Gastrocnemius medialis (tissue), 4 donors: Measurements from ENCODE around the gene ZNF418. TPM values are rescaled to one million over a fixed set of nuclear protein-coding genes. Genes with fewer than 3 reads are reported as not detected.
"Not testable (repeated sequence)": the region's sequence is repeated elsewhere in the genome, so short reads cannot be mapped to it uniquely, and the experiment has no call there.

Experiments
- ATAC-seq, 2 donors: fragments of 150-250 bp; one replicate each; pipeline ENCODE4 v1.9.1; 2016
- DNase-seq, 2 donors: peaks; one replicate each; pipeline ENCODE4 v3.0.0-alpha.2; 2019
- H3K27ac ChIP-seq, 4 donors: fragments of 200-600 bp; sonication (generic); 1 replicate in 1 of 4; 2 replicates in 3 of 4; pipeline ENCODE4 v1.5.1; 2016 to 2018; ENCODE audit warnings: mild to moderate bottlenecking in 2 of 4, moderate library complexity in 1 of 4
- H3K27me3 ChIP-seq, 3 donors: fragments of 200-600 bp; sonication (generic) in 2 of 3; 1 replicate in 1 of 3; 2 replicates in 2 of 3; pipeline versions ENCODE4 v1.5.1 to v1.6.0; 2016 to 2019; ENCODE audit warnings: mild to moderate bottlenecking in 1 of 3, moderate library complexity in 1 of 3
- H3K36me3 ChIP-seq, 2 donors: fragments of 200-600 bp; sonication (generic) in 1 of 2; one replicate each; pipeline ENCODE4 v1.5.1; 2017 to 2018
- H3K4me1 ChIP-seq, 2 donors: fragments of 200-600 bp; sonication (generic) in 1 of 2; one replicate each; pipeline ENCODE4 v1.5.1; 2016 to 2017; ENCODE audit warnings: mild to moderate bottlenecking in 2 of 2
- H3K4me3 ChIP-seq, 4 donors: fragments of 200-600 bp; sonication (generic) in 3 of 4; 1 replicate in 1 of 4; 2 replicates in 3 of 4; pipeline ENCODE4 v1.5.1; 2016 to 2019; ENCODE audit warnings: mild to moderate bottlenecking in 2 of 4
- H3K9me3 ChIP-seq, 3 donors: fragments of 200-600 bp; sonication (generic) in 2 of 3; 1 replicate in 1 of 3; 2 replicates in 2 of 3; pipeline ENCODE4 v1.5.1; 2016 to 2019
- CTCF ChIP-seq, 5 experiments: fragments of 450-650 bp in 3 of 5; fragments of 200-600 bp in 2 of 5; sonication (generic) in 2 of 5; IDR thresholded peaks in 4 of 5; conservative IDR thresholded peaks in 1 of 5; 1 replicate in 4 of 5; 2 replicates in 1 of 5; pipeline ENCODE4 v1.5.1; 2016 to 2019; ENCODE audit warnings: antibody characterized with exemption in 5 of 5, mild to moderate bottlenecking in 3 of 5, moderate library complexity in 3 of 5
- POLR2A ChIP-seq, 2 donors: fragments of 450-650 bp; IDR thresholded peaks; one replicate each; pipeline ENCODE4 v1.6.1; 2017; ENCODE audit warnings: antibody characterized with exemption in 2 of 2, mild to moderate bottlenecking in 2 of 2, moderate library complexity in 2 of 2
- in situ Hi-C, 4 donors: fragments of 200-750 bp; cut with MboI; loops; one replicate each; pipeline versions ENCODE4 v1.15.0 to v1.8.0; 2017; ENCODE audit warnings: low sequenced_read_pairs in 4 of 4
- intact Hi-C: fragments of 100-400 bp; cut with DNase I; formaldehyde crosslinking; loops from one replicate; pipeline ENCODE4 v1.15.1; 2023; ENCODE audit warnings: low total_unique reads
- total RNA-seq, 4 donors: library from RNA; depleted of rRNA; stranded (reverse); fragments of >200 nt; gene quantifications; one replicate each; pipeline versions ENCODE4 v1.1.0 to v1.2.3, GENCODE V29; 2016

Gene ZNF418
- total RNA-seq, 4 donors from 2014 or later, result 0.52 to 2.4 (median 0.87) TPM

- Histone ChIP-seq H3K4me3 (no peak overlapping the region), H3K27ac (no peak overlapping the region), H3K9me3 (peaks cover 0 to 5% (median 0%) of the 10 kb centered on the region in 3 donors), H3K27me3 (no peaks in the 10 kb centered on the region), H3K36me3 (peaks cover 10 to 35% of the 10 kb centered on the region in 2 donors), H3K4me1 (peaks cover 0 to 4% of the 10 kb centered on the region in 2 donors)
- in situ Hi-C loops (loop anchor here in 2 of 4 donors (25.0 kb wide), 1 partner anchor 170 kb away; the partner anchor contains the start of genes ZNF671 (in 2 of the 2) and ZNF776 (in 2 of the 2)), intact Hi-C loops (no loop called here)
- ATAC-seq (no peak), DNase-seq (no peak)
- TF ChIP-seq POLR2A (IDR thresholded peaks at IDR 0.05), result no peak
- TF ChIP-seq CTCF (IDR thresholded peaks at IDR 0.05 in 4 of 5, conservative IDR thresholded peaks at IDR 0.05 in 1 of 5), result no peak
Observed at GRCh38 chr19:57907394-57907793, 27.8 kb downstream of the ZNF418 start.

DNA sequence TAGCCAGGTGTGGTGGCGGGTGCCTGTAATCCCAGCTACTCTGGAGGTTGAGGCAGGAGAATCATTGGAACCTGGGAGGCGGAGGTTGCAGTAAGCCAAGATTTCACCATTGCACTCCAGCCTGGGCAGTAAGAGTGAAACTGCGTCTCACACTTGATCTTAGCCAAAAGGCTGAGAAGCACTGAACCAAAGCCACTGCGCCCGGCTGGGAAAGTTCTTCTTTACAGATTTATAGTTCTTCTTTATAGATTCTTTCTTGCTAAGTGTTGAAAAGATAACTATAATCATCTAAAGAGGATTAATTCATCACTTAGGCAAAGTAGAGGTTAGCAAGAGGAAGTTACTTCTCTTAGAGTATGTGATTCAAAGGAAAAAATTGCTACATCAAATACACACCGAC, 29.9 kb downstream of the ZNF418 start:
- Histone ChIP-seq H3K4me1 (peaks cover 0 to 4% of the 10 kb centered on the region in 2 donors), H3K27me3 (no peaks in the 10 kb centered on the region), H3K9me3 (peaks cover 0 to 5% (median 0%) of the 10 kb centered on the region in 3 donors), H3K4me3 (no peak overlapping the region), H3K36me3 (peaks cover 10 to 20% of the 10 kb centered on the region in 2 donors), H3K27ac (no peak overlapping the region)
- in situ Hi-C loops (loop anchor here in 2 of 4 donors (25.0 kb wide), 1 partner anchor 168 kb away; the partner anchor contains the start of genes ZNF671 (in 2 of the 2) and ZNF776 (in 2 of the 2)), intact Hi-C loops (no loop called here)
- no peak for TF ChIP-seq CTCF (IDR thresholded peaks at IDR 0.05 in 4 of 5, conservative IDR thresholded peaks at IDR 0.05 in 1 of 5)
- TF ChIP-seq POLR2A (IDR thresholded peaks at IDR 0.05), result no peak
- DNase-seq, result no peak
- no peak for ATAC-seq

- Histone ChIP-seq H3K4me1 (peaks cover 0 to 4% of the 10 kb centered on the region in 2 donors), H3K4me3 (no peak overlapping the region), H3K36me3 (peaks cover 6 to 16% of the 10 kb centered on the region in 2 donors), H3K9me3 (peaks cover 0 to 5% (median 0%) of the 10 kb centered on the region in 3 donors), H3K27ac (no peak overlapping the region), H3K27me3 (no peaks in the 10 kb centered on the region)
- ATAC-seq (no peak), DNase-seq (no peak)
- in situ Hi-C loops, result loop anchor here in 2 of 4 donors (25.0 kb wide), 1 partner anchor 166 kb away; the partner anchor contains the start of genes ZNF671 (in 2 of the 2) and ZNF776 (in 2 of the 2)
- intact Hi-C loops, result no loop called here
- TF ChIP-seq CTCF (IDR thresholded peaks at IDR 0.05 in 4 of 5, conservative IDR thresholded peaks at IDR 0.05 in 1 of 5) (no peak), POLR2A (IDR thresholded peaks at IDR 0.05) (no peak)
Observed at GRCh38 chr19:57903618-57904184, 31.5 kb downstream of the ZNF418 start.

- in situ Hi-C loops, result loop anchor here in 2 of 4 donors (25.0 kb wide), 1 partner anchor 163 kb away; the partner anchor contains the start of genes ZNF671 (in 2 of the 2) and ZNF776 (in 2 of the 2)
- TF ChIP-seq POLR2A (IDR thresholded peaks at IDR 0.05), result no peak
- TF ChIP-seq CTCF (IDR thresholded peaks at IDR 0.05 in 4 of 5, conservative IDR thresholded peaks at IDR 0.05 in 1 of 5), result no peak
- H3K4me3 ChIP-seq, result no peak overlapping the region
- no peak overlapping the region for H3K27ac ChIP-seq
- peaks cover 0 to 4% of the 10 kb centered on the region in 2 donors for H3K4me1 ChIP-seq
- no peaks in the 10 kb centered on the region for H3K27me3 ChIP-seq
- no peak for ATAC-seq
- H3K36me3 ChIP-seq, result no peaks in the 10 kb centered on the region
- no peak for DNase-seq
- intact Hi-C loops, result no loop called here
- H3K9me3 ChIP-seq, result no peaks in the 10 kb centered on the region
Observed at GRCh38 chr19:57900311-57900710, 34.9 kb downstream of the ZNF418 start.

- H3K4me1 ChIP-seq, result peaks cover 11 to 13% of the 10 kb centered on the region in 2 donors
- H3K9me3 ChIP-seq, DNase-seq, in situ Hi-C loops, ATAC-seq, H3K27me3 ChIP-seq, H3K4me3 ChIP-seq, H3K27ac ChIP-seq, H3K36me3 ChIP-seq, intact Hi-C loops: not testable (repeated sequence)
Observed at GRCh38 chr19:57890706-57891105, 44.5 kb downstream of the ZNF418 start.
